GM19395 (cell line): ENCODE results near the gene ARL4C.
A peak's percentile ranks its signal among the peaks of the same experiment; 100 is the strongest.

Experiments used
- ATAC-seq: cut with Tn5 transposase; IDR thresholded peaks from one replicate; pipeline ENCODE4 v1.9.1; 2021; ENCODE audit warnings: mild to moderate bottlenecking, moderate library complexity; ENCODE audit not compliant: unreplicated experiment

Gene ARL4C

GRCh38 chr2:234448506-234449184, 48.2 kb downstream of the ARL4C start:
- ATAC-seq, result no peak

DNA sequence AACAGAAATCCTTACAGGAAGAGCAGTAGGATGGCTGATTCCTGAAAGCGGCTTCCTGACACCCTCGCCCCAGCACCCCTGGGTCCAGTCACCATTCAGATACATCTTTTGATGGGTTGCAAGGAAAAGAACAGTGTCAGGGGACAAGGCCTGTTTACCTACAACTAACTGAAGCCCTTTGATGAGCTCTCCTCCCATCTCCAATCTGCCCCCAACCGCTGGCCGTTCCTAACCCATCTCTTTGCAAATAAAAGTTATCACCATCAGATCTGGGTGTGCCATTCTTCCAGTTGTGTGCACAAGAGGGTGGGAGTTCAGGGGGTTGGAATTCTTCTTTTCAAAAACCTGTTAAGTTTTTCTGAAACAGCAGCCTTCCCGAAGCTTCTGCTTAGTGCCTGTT, 48.9 kb downstream of the ARL4C start:
- ATAC-seq, result no peak

DNA sequence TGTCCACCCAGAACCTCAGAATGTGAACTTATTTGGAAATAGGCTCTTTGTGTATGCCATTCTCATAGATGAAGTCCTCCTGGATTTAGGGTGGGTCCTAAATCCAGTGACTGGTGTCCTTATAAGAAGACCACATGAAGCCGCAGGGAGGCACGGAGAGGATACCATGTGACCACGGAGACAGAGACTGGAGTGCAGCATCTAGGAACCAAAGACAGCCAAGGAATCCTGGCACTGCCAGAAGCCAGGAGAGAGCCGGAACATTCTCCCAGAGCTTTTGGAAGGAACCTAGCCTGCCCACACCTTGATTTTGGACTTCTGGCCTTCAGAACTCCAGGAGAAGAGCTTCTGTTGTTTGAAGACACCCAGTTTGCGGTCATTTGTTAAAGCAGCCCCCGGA, 49.7 kb downstream of the ARL4C start:
- ATAC-seq, result no peak

- peak; percentile 91 for ATAC-seq
Measured at GRCh38 chr2:234446404-234447076, 50.3 kb downstream of the ARL4C start.

- no peak for ATAC-seq
Measured at GRCh38 chr2:234444893-234445292, 52.0 kb downstream of the ARL4C start.

GRCh38 chr2:234444242-234444730, 52.6 kb downstream of the ARL4C start:
- no peak for ATAC-seq
